K562 (cell line): ENCODE results near the gene SUCO. TPM values are rescaled to one million over a fixed set of nuclear protein-coding genes. Genes with fewer than 3 reads are reported as not detected.

Experiments
- ATAC-seq: fragments of 200-7000 bp; cut with Tn5 transposase; 3 replicates; pipeline ENCODE4 v1.9.1; 2020; ENCODE audit warnings: moderate library complexity
- BruUV-seq: library from RNA; stranded (reverse); fragments of 400-500 nt; replicated peaks from 2 replicates; lab custom pipeline; 2021; lab: Mats Ljungman, UMichigan
- CTCF ChIA-PET: fragments of 300-600 bp; formaldehyde crosslinking; extraction: SDS; loops from one replicate; lab custom pipeline; 2021; ENCODE audit warnings: low intra/inter-chr PET ratio; lab: Yijun Ruan, JAX
- POLR2A ChIA-PET: fragments of 300-600, 350-650 bp; sonication (Branson Sonifier 250); formaldehyde crosslinking; extraction: SDS; loops from one replicate; lab custom pipeline; 2021; ENCODE audit warnings: antibody characterized with exemption, inconsistent platforms; lab: Yijun Ruan, JAX
- DNase-seq, 4 experiments: peaks; one replicate each; pipeline versions ENCODE4 v3.0.0 to v3.0.0-alpha.2; 2011 to 2018; ENCODE audit warnings: low spot score in 3 of 4, mixed read lengths in 3 of 4; ENCODE audit errors: extremely low read depth in 1 of 4
- FAIRE-seq: peaks from 2 replicates; lab custom pipeline; 2011; peaks lifted over from hg19 to GRCh38; lab: Jason Lieb, UNC
- H2AFZ ChIP-seq: 2 replicates; pipeline ENCODE4 v1.6.0; 2011; ENCODE audit warnings: low read depth, low read length, control low read depth, inconsistent platforms
- H3K27ac ChIP-seq: fragments of 200-600 bp; 3 replicates; pipeline ENCODE4 v1.8.0; 2011; ENCODE audit warnings: low read depth, mild to moderate bottlenecking, control low read depth, inconsistent platforms, low read length, moderate library complexity, mixed read lengths; ENCODE audit errors: extremely low read depth
- H3K27me3 ChIP-seq, 2 experiments: fragments of 300-600 bp in 1 of 2; 2 replicates in 1 of 2; 3 replicates in 1 of 2; pipeline versions ENCODE4 v1.6.0 to v1.8.0; 2011; ENCODE audit warnings: inconsistent platforms in 2 of 2, low read length in 2 of 2, mild to moderate bottlenecking in 1 of 2, mixed read lengths in 1 of 2, moderate library complexity in 1 of 2; ENCODE audit not compliant: control insufficient read depth in 2 of 2, insufficient read depth in 2 of 2
- H3K36me3 ChIP-seq: fragments of 300-600 bp; 3 replicates; pipeline ENCODE4 v1.8.0; 2011; ENCODE audit warnings: mild to moderate bottlenecking, low read length, inconsistent platforms; ENCODE audit not compliant: control insufficient read depth, insufficient read depth
- H3K4me1 ChIP-seq, 2 experiments: fragments of 200-600 bp in 1 of 2; replicated peaks in 1 of 2; 2 replicates in 1 of 2; 3 replicates in 1 of 2; pipeline versions ENCODE4 v1.5.1 to v1.8.0; 2011; ENCODE audit warnings: inconsistent platforms in 2 of 2, low read length in 2 of 2, mild to moderate bottlenecking in 1 of 2, mixed read lengths in 1 of 2, moderate library complexity in 1 of 2; ENCODE audit not compliant: control insufficient read depth in 2 of 2, insufficient read depth in 2 of 2
- H3K4me2 ChIP-seq: 2 replicates; pipeline ENCODE4 v1.6.1; 2011; ENCODE audit warnings: low read length, control low read depth, inconsistent platforms, mixed read lengths; ENCODE audit not compliant: insufficient read depth
- H3K4me3 ChIP-seq: fragments of 200-600 bp; sonication (generic), shearing (Covaris generic); 2 replicates; pipeline ENCODE4 v1.5.1; 2016; ENCODE audit warnings: control low read depth, inconsistent platforms
- H3K79me2 ChIP-seq: fragments of 200-600 bp; 3 replicates; pipeline ENCODE4 v1.8.0; 2011; ENCODE audit warnings: low read length, inconsistent platforms; ENCODE audit not compliant: control insufficient read depth, insufficient read depth
- H3K9ac ChIP-seq, 2 experiments: 2 replicates each; pipeline versions ENCODE4 v1.6.0 to v1.6.1; 2011; ENCODE audit warnings: low read depth in 2 of 2, low read length in 2 of 2, control low read depth in 1 of 2, inconsistent platforms in 1 of 2, mild to moderate bottlenecking in 1 of 2, mixed read lengths in 1 of 2; ENCODE audit not compliant: insufficient read depth in 1 of 2
- H3K9me1 ChIP-seq: one replicate; pipeline ENCODE4 v1.6.0; 2011; ENCODE audit warnings: inconsistent platforms, mild to moderate bottlenecking, low read length, moderate library complexity; ENCODE audit not compliant: control insufficient read depth, insufficient read depth
- H3K9me3 ChIP-seq: replicated peaks from 2 replicates; pipeline ENCODE4 v1.5.1; 2011; ENCODE audit warnings: low read depth, low read length, inconsistent platforms; ENCODE audit not compliant: control insufficient read depth, insufficient read depth
- H4K20me1 ChIP-seq: replicated peaks from 2 replicates; pipeline ENCODE4 v1.6.1; 2011; ENCODE audit warnings: low read length, inconsistent platforms, mixed read lengths; ENCODE audit not compliant: control insufficient read depth, insufficient read depth
- ASH1L ChIP-seq: fragments of 450-650 bp; IDR thresholded peaks from 2 replicates; pipeline ENCODE4 v1.6.1; 2018; ENCODE audit warnings: borderline replicate concordance, mild to moderate bottlenecking, low read depth; ENCODE audit not compliant: partially characterized antibody
- BRD4 ChIP-seq: fragments of 200-600 bp; sonication (generic); IDR thresholded peaks from 2 replicates; pipeline ENCODE4 v1.6.1; 2017; ENCODE audit warnings: inconsistent platforms
- EGR1 ChIP-seq: fragments of 450-650 bp; conservative IDR thresholded peaks from 2 replicates; pipeline ENCODE4 v1.6.1; 2017; ENCODE audit warnings: mild to moderate bottlenecking
- ETV6 ChIP-seq, 3 experiments: fragments of 150-350 bp in 1 of 3; sonication (generic) in 1 of 3; formaldehyde crosslinking in 1 of 3; IDR thresholded peaks; 2 replicates each; pipeline versions ENCODE4 v1.6.1 to v1.8.0; 2014 to 2022; ENCODE audit warnings: borderline replicate concordance in 2 of 3, low read depth in 2 of 3, antibody characterized with exemption in 1 of 3, low read length in 1 of 3, mild to moderate bottlenecking in 1 of 3, missing genetic modification reagents in 1 of 3
- FOS ChIP-seq: IDR thresholded peaks from 3 replicates; pipeline ENCODE4 v1.6.1; 2011; ENCODE audit not compliant: insufficient read length; ENCODE audit errors: extremely low read depth
- GABPA ChIP-seq: fragments of 200-800 bp; sonication (Bioruptor generic); conservative IDR thresholded peaks from 2 replicates; pipeline ENCODE4 v1.6.1; 2016; ENCODE audit warnings: low read depth, missing genetic modification characterization, missing compliant biosample characterization
- JUND ChIP-seq, 2 experiments: IDR thresholded peaks; 2 replicates in 1 of 2; 3 replicates in 1 of 2; pipeline ENCODE4 v1.6.1; 2011; ENCODE audit warnings: borderline replicate concordance in 2 of 2, low read depth in 2 of 2, low read length in 2 of 2, improper control_type of control experiment in 1 of 2, missing biosample characterization in 1 of 2, missing genetic modification characterization in 1 of 2, missing genetic modification reagents in 1 of 2
- MEIS2 ChIP-seq: fragments of 450-650 bp; IDR thresholded peaks from 2 replicates; pipeline ENCODE4 v1.6.1; 2014; ENCODE audit warnings: mild to moderate bottlenecking; ENCODE audit not compliant: partially characterized antibody
- NR2C2 ChIP-seq, 2 experiments: fragments of 200-800 bp in 1 of 2; sonication (Bioruptor generic) in 1 of 2; sonication (generic) in 1 of 2; formaldehyde crosslinking in 1 of 2; IDR thresholded peaks; 2 replicates each; pipeline versions ENCODE4 v1.6.1 to v1.8.0; 2016 to 2022; ENCODE audit warnings: mild to moderate bottlenecking in 1 of 2, missing compliant biosample characterization in 1 of 2, missing genetic modification characterization in 1 of 2, missing genetic modification reagents in 1 of 2
- REST ChIP-seq, 2 experiments: fragments of 450-650 bp; formaldehyde crosslinking in 1 of 2; IDR thresholded peaks; 2 replicates each; pipeline versions ENCODE4 v1.4.0 to v1.6.1; 2014 to 2020; ENCODE audit warnings: mild to moderate bottlenecking in 2 of 2, borderline replicate concordance in 1 of 2, low read depth in 1 of 2
- SMAD2 ChIP-seq: fragments of 150-350 bp; IDR thresholded peaks from 2 replicates; pipeline ENCODE4 v1.6.1; 2014; ENCODE audit warnings: low read depth, mild to moderate bottlenecking, low read length
- SPI1 ChIP-seq: IDR thresholded peaks from 2 replicates; pipeline ENCODE4 v1.6.1; 2011; ENCODE audit warnings: low read depth, low read length, control low read depth, borderline replicate concordance
- U2AF1 ChIP-seq: fragments of 200-400 bp; formaldehyde crosslinking; optimal IDR thresholded peaks from 2 replicates; pipeline ENCODE3; 2017; ENCODE audit warnings: mild to moderate bottlenecking, low read depth, low read length, moderate library complexity
- WGBS: fragments of 100-300 bp; shearing (Covaris generic); methylation state at CpG from one replicate; pipeline ENCODE4 v1.1.6; 2016; ENCODE audit warnings: low coverage, mixed read lengths; ENCODE audit not compliant: insufficient coverage; ENCODE audit errors: missing lambda C conversion rate; 5-methylcytosine and 5-hydroxymethylcytosine counted together
- in situ Hi-C: fragments of 300-500 bp; cut with MboI; formaldehyde crosslinking; loops from 4 replicates; pipeline ENCODE4 v1.15.0; 2018; ENCODE audit warnings: inconsistent platforms, mixed read lengths
- intact Hi-C: fragments of 100-400 bp; cut with micrococcal nuclease; formaldehyde crosslinking; loops from 2 replicates; pipeline ENCODE4 v1.14.2; 2022
- polyA plus RNA-seq, 8 experiments: library from polyadenylated mRNA; depleted of rRNA in 4 of 8; stranded (reverse) in 5 of 8; unstranded in 3 of 8; fragments of >200 nt; fragmentation: Nextera tagmentation in 2 of 8; fragmentation: Illumina TruSeq in 1 of 8; extraction: Ambion mirVana in 2 of 8; extraction: Trizol in 1 of 8; gene quantifications; 2 replicates each; pipeline versions ENCODE4 v1.2.1 to v1.2.3, GENCODE V29; 2011 to 2014; ENCODE audit warnings: inconsistent platforms in 1 of 8, missing spikeins in 1 of 8
- total RNA-seq, 7 experiments: library from RNA; depleted of rRNA in 6 of 7; stranded (reverse); fragments of >200 nt in 6 of 7; fragmentation: Illumina TruSeq in 2 of 7; extraction: Trizol in 2 of 7; gene quantifications; 2 replicates each; pipeline versions ENCODE4 v1.2.1 to v1.2.3, GENCODE V29; 2011 to 2021; ENCODE audit warnings: low replicate concordance in 1 of 7

The SUCO gene
- total and polyA plus RNA-seq, 9 of the 15 experiments (the other 6 are each of a cell fraction or from before 2014, with no cell fraction given): 2.5 to 20.6 (median 14.3) TPM

GRCh38 chr1:172637522-172637921 is 104.6 kb downstream of the SUCO start:
- Histone ChIP-seq H3K9me1 (no peaks in the 10 kb centered on the region), H3K27me3 (no peaks in the 10 kb centered on the region), H3K79me2 (no peaks in the 10 kb centered on the region), H3K4me2 (peak overlapping the region; percentile 44), H3K4me1 (peaks cover 0 to 25% of the 10 kb centered on the region in 2 experiments; a peak in 4 of 5 replicates), H3K9ac (no peak overlapping the region), H3K4me3 (no peak overlapping the region), H4K20me1 (no peaks in the 10 kb centered on the region), H2AFZ (peak overlapping the region; percentile 66), H3K27ac (peak overlapping the region; percentile 56; the same call in 2 of the 3 replicates), H3K36me3 (no peaks in the 10 kb centered on the region), H3K9me3 (peaks cover 4% of the 10 kb centered on the region; the same call in 1 of the 2 replicates)
- intact Hi-C loops: no loop called here
- peak; percentile 75 for ATAC-seq
- ChIA-PET POLR2A (interaction anchor here (0.7 to 0.8 kb wide), 2 partner anchors 56 to 1039 kb away, joined by 3 read pairs; no protein-coding TSS in a partner anchor), CTCF (no interaction called here)
- in situ Hi-C loops: loop anchor here (10.0 kb wide), 1 partner anchor 423 kb away; no protein-coding TSS in a partner anchor
- no TSS peak for BruUV-seq
- DNase-seq: peak; percentile 35 to 79 (median 56)
- WGBS: 21% methylated on average over 2 of the region's 2 CpGs
- peak; percentile 78 for FAIRE-seq
- TF ChIP-seq NR2C2 (CRISPR knock-in tag; IDR thresholded peaks at IDR 0.05): no peak
- peak; percentile 20; the same call in 1 of the 2 replicates for TF ChIP-seq NR2C2 (tag; IDR thresholded peaks at IDR 0.05)
- TF ChIP-seq FOS: peak; percentile 18
- no peak for TF ChIP-seq REST (IDR thresholded peaks at IDR 0.05; ENCODE audit: borderline replicate concordance)
- no peak for TF ChIP-seq REST (CRISPR knock-in tag; IDR thresholded peaks at IDR 0.05; ENCODE audit: low read depth)
- TF ChIP-seq SMAD2: no peak
- 0 out of 2 replicates have a peak, but pooled peaks have one; percentile 22 for TF ChIP-seq SPI1
- no peak for TF ChIP-seq BRD4
- TF ChIP-seq JUND (IDR thresholded peaks at IDR 0.05; ENCODE audit: borderline replicate concordance, low read depth, low read length): peak; percentile 96
- peak; percentile 97; the same call in 2 of the 3 replicates for TF ChIP-seq JUND (tag; IDR thresholded peaks at IDR 0.05; ENCODE audit: borderline replicate concordance, low read depth, low read length)
- TF ChIP-seq U2AF1: no peak
- TF ChIP-seq EGR1: peak; percentile 48
- peak; percentile 60 for TF ChIP-seq GABPA (tag)
- peak; percentile 56 for TF ChIP-seq MEIS2
- no peak for TF ChIP-seq ASH1L
- no peak for TF ChIP-seq ETV6 (IDR thresholded peaks at IDR 0.05; ENCODE audit: borderline replicate concordance in 1 of 2, low read depth in 2 of 2, low read length in 1 of 2)
- TF ChIP-seq ETV6 (CRISPR knock-in tag; IDR thresholded peaks at IDR 0.05; ENCODE audit: borderline replicate concordance): no peak
